Left ventricle myocardium superior (tissue), 1 donor: ENCODE data around the gene PKMYT1. TPM values are rescaled to one million over a fixed set of nuclear protein-coding genes. Genes with fewer than 3 reads are reported as not detected.
A peak's percentile ranks its signal among the peaks of the same experiment; 100 is the strongest.
"Not testable (repeated sequence)": the region's sequence is repeated elsewhere in the genome, so short reads cannot be mapped to it uniquely, and the experiment has no call there.

Experiments used
- ATAC-seq: fragments of 200-7000 bp; cut with Tn5 transposase; one replicate; pipeline ENCODE4 v1.9.1; 2020; ENCODE audit warnings: mild to moderate bottlenecking, moderate library complexity
- DNase-seq: peaks from one replicate; pipeline ENCODE4 v3.0.0-alpha.2; 2020
- intact Hi-C: fragments of 100-400 bp; cut with micrococcal nuclease; formaldehyde crosslinking; loops from one replicate; pipeline ENCODE4 v1.11.0; 2022
- total RNA-seq: library from RNA; stranded (reverse); fragmentation: NEBNext Ultra II Directional; extraction: Animal tissue kit (Norgen Biotek cat#: 25700); gene quantifications from one replicate; pipeline ENCODE4 v1.2.1, GENCODE V29; 2021
- donor health status: DM: no; HTN: yes; CAD: no; lungs with severe emphysema.

Gene PKMYT1
- total RNA-seq, 1 donor from 2014 or later: 0.55 TPM

GRCh38 chr16:2949705-2950352 lies 30.4 kb downstream of the PKMYT1 start:
- DNase-seq: no peak
- ATAC-seq: no peak
- intact Hi-C loops: no loop called here

DNA sequence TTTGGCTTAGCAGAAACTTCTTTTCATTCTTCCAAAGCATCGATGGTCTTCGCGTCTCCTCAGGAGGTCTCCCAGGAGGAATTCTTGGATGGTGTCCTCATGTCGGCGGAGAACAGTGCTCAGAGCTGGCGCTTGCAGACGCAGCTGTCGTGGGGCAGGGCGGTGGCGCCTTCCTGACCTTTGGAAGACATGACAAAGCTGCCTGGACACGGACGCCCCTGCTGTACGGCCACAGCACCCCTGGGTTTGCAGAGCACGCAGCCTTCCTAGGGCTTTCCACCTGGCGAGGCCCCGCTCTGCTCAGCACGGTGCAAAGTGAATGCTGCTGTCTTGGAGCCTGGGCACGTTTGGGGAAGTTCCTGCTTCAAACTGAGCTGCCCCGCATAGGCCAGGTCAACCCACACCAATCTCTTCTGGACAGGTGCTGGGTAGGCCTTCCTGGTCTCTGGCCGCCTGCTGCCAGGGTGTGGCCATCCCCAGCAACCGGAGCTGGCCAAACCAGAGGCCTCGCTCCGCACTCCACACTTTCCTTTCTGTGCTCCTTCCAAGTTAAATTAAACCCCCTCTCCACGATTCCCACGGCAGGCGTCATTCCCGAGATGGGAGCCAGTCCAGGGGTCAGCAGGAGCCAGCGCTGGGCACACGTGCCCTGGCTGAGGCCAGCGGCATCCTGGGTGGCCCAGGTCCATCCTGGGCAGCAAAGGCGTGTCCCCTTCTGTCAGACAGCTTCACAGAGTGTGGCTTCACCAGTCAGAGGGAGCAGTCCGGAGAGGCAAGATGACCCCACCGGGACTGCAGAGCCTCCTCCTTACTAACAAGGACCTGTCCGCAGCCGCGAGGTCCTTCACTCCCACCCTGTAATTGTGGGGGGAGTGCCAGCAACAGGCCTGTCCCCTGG lies 31.2 kb downstream of the PKMYT1 start:
- intact Hi-C loops: no loop called here
- DNase-seq (no peak), ATAC-seq (no peak)

GRCh38 chr16:2946649-2947048 lies 33.6 kb downstream of the PKMYT1 start:
- DNase-seq: no peak
- no peak for ATAC-seq
- intact Hi-C loops: no loop called here

- DNase-seq, ATAC-seq, intact Hi-C loops: not testable (repeated sequence)
Measured at GRCh38 chr16:2943716-2944115, 36.5 kb downstream of the PKMYT1 start.

DNA sequence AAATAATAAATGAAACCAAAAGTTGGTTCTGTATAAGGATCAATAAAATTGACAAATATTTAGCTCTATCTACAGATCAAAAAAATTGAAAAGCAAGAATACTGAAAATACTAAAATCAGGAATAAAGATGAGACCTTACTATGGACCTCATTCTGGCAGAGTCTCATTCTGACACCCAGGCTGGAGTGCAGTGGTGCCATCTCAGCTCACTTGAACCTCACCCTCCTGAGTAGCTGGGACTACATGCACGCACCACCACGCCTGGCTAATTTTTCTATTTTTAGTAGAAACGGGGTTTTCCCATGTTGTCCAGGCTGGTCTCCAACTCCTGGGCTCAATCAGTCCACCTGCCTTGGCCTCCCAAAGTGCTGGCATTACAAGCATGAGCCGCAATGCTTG lies 38.2 kb downstream of the PKMYT1 start:
- no peak for DNase-seq
- no peak for ATAC-seq
- intact Hi-C loops: no loop called here

DNA sequence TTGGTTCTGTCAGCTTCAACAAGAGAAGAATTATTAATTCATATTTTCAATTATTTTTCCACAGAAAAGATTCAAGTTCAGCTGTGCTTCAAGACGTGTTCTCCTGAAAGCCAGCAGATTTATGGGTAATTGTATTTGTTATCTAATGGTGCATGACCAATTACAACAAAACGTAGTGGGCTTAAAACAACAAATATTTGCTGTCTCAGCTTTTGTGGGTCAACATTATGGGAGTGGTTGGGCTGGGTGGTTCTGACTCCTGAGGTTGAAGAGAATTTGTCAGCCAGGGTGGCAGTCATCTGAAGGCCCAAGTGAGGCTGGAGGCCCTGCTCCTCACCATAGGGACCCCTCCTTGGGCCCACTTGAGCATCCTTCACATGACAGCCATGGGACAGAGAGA lies 40.3 kb downstream of the PKMYT1 start:
- intact Hi-C loops: no loop called here
- DNase-seq (no peak), ATAC-seq (no peak)

DNA sequence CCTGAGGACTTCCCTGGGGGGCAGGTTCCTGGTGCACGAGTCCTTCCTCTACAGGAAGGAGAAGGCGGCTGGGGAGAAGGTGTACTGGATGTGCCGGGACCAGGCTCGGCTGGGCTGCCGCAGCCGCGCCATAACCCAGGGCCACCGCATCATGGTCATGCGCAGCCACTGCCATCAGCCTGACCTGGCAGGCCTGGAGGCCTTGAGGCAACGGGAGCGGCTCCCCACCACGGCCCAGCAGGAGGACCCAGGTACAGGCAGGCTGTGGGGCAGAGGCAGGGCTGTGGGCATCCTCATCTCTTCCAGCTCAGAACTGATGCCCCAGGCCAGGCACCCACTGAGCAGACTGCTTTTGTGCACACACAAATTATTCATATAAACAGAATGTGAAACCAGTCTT lies 42.0 kb downstream of the PKMYT1 start:
- DNase-seq (no peak), ATAC-seq (no peak)
- intact Hi-C loops: no loop called here

DNA sequence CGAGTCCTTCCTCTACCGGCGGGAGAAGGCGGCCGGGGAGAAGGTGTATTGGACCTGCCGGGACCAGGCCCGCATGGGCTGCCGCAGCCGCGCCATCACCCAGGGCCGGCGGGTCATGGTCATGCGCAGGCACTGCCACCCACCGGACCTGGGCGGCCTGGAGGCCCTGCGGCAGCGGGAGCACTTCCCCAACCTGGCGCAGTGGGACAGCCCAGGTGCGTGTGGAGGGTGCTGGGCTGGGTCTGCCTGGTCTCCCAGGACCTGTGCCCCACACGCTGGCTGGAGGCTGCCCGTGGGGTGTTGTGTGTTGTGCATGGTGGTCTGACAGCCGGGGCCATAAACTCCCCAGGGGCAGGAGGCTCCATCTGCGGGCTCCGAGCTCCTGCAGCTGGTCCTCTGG lies 43.1 kb downstream of the PKMYT1 start:
- DNase-seq (no peak), ATAC-seq (no peak)
- intact Hi-C loops: no loop called here

- intact Hi-C loops: no loop called here
- no peak for ATAC-seq
Measured at GRCh38 chr16:2936436-2937011, 43.7 kb downstream of the PKMYT1 start.

DNA sequence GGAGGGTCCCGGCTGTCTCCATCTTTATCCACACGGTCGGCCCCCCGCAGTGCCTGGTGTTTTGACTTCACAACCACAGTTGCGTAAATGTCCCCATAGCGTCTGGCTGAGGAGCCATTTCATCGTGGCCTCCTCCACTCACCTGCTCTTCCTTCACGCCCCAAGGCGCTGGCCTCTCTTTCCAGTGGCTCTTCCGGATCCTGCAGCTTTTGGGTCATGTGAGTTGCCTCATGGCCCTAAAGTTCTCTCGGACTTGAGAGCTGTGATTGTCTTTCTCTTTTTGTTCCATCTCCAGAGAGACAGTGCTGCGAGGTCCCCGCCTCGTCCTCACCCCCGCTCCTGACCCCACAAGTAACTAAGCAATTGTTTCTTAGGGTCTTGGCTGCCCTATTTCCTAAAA lies 45.8 kb downstream of the PKMYT1 start:
- intact Hi-C loops: no loop called here
- DNase-seq (no peak), ATAC-seq (no peak)

More at GRCh38 chr16:2936436-2937011, 43.7 kb downstream of the PKMYT1 start:
- DNase-seq: no peak

DNA sequence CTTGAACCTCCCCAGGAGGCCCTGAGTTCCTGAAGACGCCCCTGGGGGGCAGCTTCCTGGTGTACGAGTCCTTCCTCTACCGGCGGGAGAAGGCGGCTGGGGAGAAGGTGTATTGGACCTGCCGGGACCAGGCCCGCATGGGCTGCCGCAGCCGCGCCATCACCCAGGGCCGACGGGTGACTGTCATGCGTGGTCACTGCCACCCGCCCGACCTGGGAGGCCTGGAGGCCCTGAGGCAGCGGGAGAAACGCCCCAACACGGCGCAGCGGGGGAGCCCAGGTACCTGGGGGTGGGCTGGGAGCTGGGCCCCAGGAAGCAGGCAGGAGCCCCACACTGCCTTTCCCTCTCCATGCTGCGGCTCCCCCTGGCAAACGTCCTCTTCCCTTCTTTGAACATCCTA lies 46.5 kb downstream of the PKMYT1 start:
- intact Hi-C loops: no loop called here
- ATAC-seq: no peak

DNA sequence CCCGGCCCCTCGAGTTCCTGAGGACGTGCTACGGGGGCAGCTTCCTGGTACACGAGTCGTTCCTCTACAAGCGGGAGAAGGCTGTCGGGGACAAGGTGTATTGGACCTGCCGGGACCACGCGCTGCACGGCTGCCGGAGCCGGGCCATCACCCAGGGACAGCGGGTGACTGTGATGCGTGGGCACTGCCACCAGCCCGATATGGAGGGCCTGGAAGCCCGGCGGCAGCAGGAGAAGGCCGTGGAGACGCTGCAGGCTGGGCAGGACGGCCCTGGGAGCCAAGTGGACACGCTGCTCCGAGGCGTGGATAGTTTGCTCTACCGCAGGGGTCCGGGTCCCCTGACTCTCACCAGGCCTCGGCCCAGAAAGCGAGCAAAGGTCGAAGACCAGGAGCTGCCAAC lies 47.1 kb downstream of the PKMYT1 start:
- intact Hi-C loops: no loop called here
- DNase-seq (no peak), ATAC-seq (no peak)

More for the DNA sequence above, 46.5 kb downstream of the PKMYT1 start:
- no peak for DNase-seq

GRCh38 chr16:2931231-2931914 lies 48.9 kb downstream of the PKMYT1 start:
- DNase-seq, intact Hi-C loops, ATAC-seq: not testable (repeated sequence)

GRCh38 chr16:2930236-2930635 lies 50.0 kb downstream of the PKMYT1 start:
- intact Hi-C loops: no loop called here
- ATAC-seq (no peak), DNase-seq (no peak)

DNA sequence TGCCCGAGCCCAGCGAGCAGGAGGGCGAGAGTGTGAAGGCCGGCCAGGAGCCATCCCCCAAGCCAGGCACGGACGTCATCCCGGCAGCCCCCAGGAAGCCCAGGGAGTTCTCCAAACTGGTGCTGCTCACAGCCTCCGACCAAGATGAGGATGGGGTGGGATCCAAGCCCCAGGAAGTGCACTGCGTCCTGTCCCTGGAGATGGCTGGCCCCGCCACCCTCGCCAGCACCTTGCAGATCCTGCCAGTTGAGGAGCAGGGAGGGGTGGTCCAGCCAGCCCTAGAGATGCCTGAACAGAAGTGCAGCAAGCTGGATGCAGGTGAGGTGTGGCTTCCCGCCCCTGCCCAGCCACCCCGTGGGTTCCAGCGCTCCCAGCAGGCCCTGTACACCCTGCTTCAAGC lies 50.6 kb downstream of the PKMYT1 start:
- ATAC-seq (no peak), DNase-seq (no peak)
- intact Hi-C loops: no loop called here

GRCh38 chr16:2928796-2929195 lies 51.5 kb downstream of the PKMYT1 start:
- DNase-seq (no peak), ATAC-seq (no peak)
- intact Hi-C loops: no loop called here

- intact Hi-C loops, DNase-seq, ATAC-seq: not testable (repeated sequence)
Measured at GRCh38 chr16:2928151-2928550, 52.1 kb downstream of the PKMYT1 start.

GRCh38 chr16:2927010-2927646 lies 53.1 kb downstream of the PKMYT1 start:
- peak; percentile 92 for ATAC-seq
- intact Hi-C loops: no loop called here
- peak; percentile 91 for DNase-seq

DNA sequence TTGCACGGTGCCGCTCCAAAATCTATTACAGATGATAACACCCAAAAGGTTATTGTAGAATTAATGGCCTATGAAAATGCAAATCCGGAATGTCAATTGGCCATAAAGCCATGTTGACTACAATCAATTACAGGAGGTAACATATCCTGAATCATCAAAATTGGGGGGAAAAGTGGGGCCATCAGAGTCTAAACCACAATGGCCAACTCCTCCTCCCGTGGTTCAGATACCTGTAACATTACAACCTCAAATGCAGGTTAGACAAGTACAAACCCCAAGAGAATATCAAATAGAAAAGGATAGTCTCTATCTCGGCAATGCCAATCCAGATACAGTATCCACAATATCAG lies 53.6 kb downstream of the PKMYT1 start:
- intact Hi-C loops: no loop called here
- DNase-seq (no peak), ATAC-seq (no peak)
